ENCODE results near the gene AUH.

GRCh38 chr9:91386765-91387164 lies 25.0 kb upstream of the AUH start:
- TF ChIP-seq CTCF (IDR thresholded peaks at IDR 0.05) (no peak), POLR2A (IDR thresholded peaks at IDR 0.05) (no peak), POLR2AphosphoS5 (IDR thresholded peaks at IDR 0.05) (no peak), EP300 (IDR thresholded peaks at IDR 0.05) (no peak)
